Transverse colon (tissue), 4 donors: Measurements from ENCODE around the gene CHCHD3.

Experiments used
- CTCF ChIP-seq, 5 experiments: fragments of 200-600 bp in 3 of 5; fragments of 450-650 bp in 2 of 5; sonication (generic) in 3 of 5; IDR thresholded peaks; 1 replicate in 2 of 5; 2 replicates in 3 of 5; pipeline ENCODE4 v1.5.1; 2016 to 2017; ENCODE audit warnings: antibody characterized with exemption in 5 of 5, inconsistent platforms in 3 of 5, mild to moderate bottlenecking in 2 of 5, moderate library complexity in 1 of 5
- POLR2AphosphoS5 ChIP-seq, 3 donors: sonication (generic); formaldehyde crosslinking; IDR thresholded peaks; one replicate each; pipeline ENCODE4 v1.6.1; 2016; ENCODE audit warnings: antibody characterized with exemption in 3 of 3

DNA sequence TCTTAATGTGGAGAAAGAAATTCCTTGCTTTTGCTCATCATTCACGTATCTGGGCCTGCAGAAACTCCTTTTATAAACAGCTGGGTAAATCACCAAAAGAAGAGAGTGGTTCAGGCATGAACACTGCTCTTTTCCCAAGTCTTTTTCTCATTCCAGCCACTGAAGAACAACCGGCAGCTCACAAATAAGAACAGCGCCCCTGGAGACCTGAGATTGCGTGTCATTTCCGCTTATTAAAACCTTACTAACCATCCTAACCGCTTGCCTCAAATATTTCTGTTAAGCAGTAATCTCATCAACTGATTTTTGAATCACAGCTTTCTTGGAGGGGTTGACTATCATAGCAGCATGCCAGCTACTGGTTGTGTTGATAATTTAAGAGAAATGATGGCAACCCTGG is 292.6 kb downstream of the CHCHD3 start:
- TF ChIP-seq POLR2AphosphoS5 (IDR thresholded peaks at IDR 0.05) (no peak), CTCF (IDR thresholded peaks at IDR 0.05) (no peak)
